ENCODE results near the gene KRT3.

- TF ChIP-seq, protein P1, sequence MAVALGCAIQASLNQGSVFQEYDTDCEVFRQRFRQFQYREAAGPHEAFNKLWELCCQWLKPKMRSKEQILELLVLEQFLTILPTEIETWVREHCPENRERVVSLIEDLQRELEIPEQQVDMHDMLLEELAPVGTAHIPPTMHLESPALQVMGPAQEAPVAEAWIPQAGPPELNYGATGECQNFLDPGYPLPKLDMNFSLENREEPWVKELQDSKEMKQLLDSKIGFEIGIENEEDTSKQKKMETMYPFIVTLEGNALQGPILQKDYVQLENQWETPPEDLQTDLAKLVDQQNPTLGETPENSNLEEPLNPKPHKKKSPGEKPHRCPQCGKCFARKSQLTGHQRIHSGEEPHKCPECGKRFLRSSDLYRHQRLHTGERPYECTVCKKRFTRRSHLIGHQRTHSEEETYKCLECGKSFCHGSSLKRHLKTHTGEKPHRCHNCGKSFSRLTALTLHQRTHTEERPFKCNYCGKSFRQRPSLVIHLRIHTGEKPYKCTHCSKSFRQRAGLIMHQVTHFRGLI (tag by site-specific recombination; IDR thresholded peaks at IDR 0.05) = no peak
- no peak for TF ChIP-seq ZNF513 (tag by site-specific recombination; IDR thresholded peaks at IDR 0.05)
- no peak for TF ChIP-seq GLI4 (tag by site-specific recombination; IDR thresholded peaks at IDR 0.05)
- no peak for TF ChIP-seq ZNF146 (tag by site-specific recombination; IDR thresholded peaks at IDR 0.05)
These were observed 13.2 kb upstream of the KRT3 start for GRCh38 chr12:52809166-52809565.
